ENCODE data around the gene ITIH4.

- TF ChIP-seq CTCF (IDR thresholded peaks at IDR 0.05) (no peak), POLR2A (IDR thresholded peaks at IDR 0.05) (no peak)
These were observed 8.8 kb upstream of the ITIH4 start for GRCh38 chr3:52839268-52839575.
